Suprapubic skin (tissue), 4 donors: ENCODE results near the gene STK24. TPM values are rescaled to one million over a fixed set of nuclear protein-coding genes. Genes with fewer than 3 reads are reported as not detected.

Experiments
- DNase-seq, 2 donors: peaks; one replicate each; pipeline ENCODE4 v3.0.0-alpha.2; 2019; ENCODE audit warnings: low spot score in 2 of 2
- H3K27ac ChIP-seq: fragments of 200-600 bp; sonication (generic); one replicate; pipeline ENCODE4 v1.5.1; 2019
- H3K27me3 ChIP-seq: fragments of 200-600 bp; sonication (generic); one replicate; pipeline ENCODE4 v1.5.1; 2019
- H3K36me3 ChIP-seq: fragments of 200-600 bp; sonication (generic); one replicate; pipeline ENCODE4 v1.5.1; 2019
- H3K4me1 ChIP-seq: fragments of 200-600 bp; sonication (generic); one replicate; pipeline ENCODE4 v1.5.1; 2019
- H3K4me3 ChIP-seq: fragments of 200-600 bp; sonication (generic); one replicate; pipeline ENCODE4 v1.5.1; 2019; ENCODE audit warnings: mild to moderate bottlenecking
- H3K9me3 ChIP-seq: fragments of 200-600 bp; sonication (generic); one replicate; pipeline ENCODE4 v1.5.1; 2019
- EP300 ChIP-seq: sonication (generic); formaldehyde crosslinking; IDR thresholded peaks from one replicate; pipeline ENCODE4 v1.6.1; 2017; ENCODE audit warnings: antibody characterized with exemption
- POLR2A ChIP-seq, 2 donors: fragments of 450-650 bp; IDR thresholded peaks; one replicate each; pipeline ENCODE4 v1.6.1; 2017; ENCODE audit warnings: antibody characterized with exemption in 2 of 2, mild to moderate bottlenecking in 2 of 2, moderate library complexity in 2 of 2
- POLR2AphosphoS5 ChIP-seq, 3 donors: sonication (generic); formaldehyde crosslinking; IDR thresholded peaks; one replicate each; pipeline ENCODE4 v1.6.1; 2017; ENCODE audit warnings: antibody characterized with exemption in 3 of 3
- WGBS: methylation state at CpG from one replicate; pipeline ENCODE4 v1.1.5; 2018; 5-methylcytosine and 5-hydroxymethylcytosine counted together
- total RNA-seq, 4 donors: library from RNA; depleted of rRNA; stranded (reverse); fragments of >200 nt; gene quantifications; one replicate each; pipeline ENCODE4 v1.1.0, GENCODE V29; 2016
- TF ChIP-seq, protein P1 (sequence below), 2 donors: fragments of 200-600 bp in 1 of 2; fragments of 450-650 bp in 1 of 2; sonication (generic) in 1 of 2; IDR thresholded peaks; one replicate each; pipeline ENCODE4 v1.5.1; 2016 to 2019; ENCODE audit warnings: antibody characterized with exemption in 2 of 2, mild to moderate bottlenecking in 1 of 2, moderate library complexity in 1 of 2

The STK24 gene
- total RNA-seq, 4 donors from 2014 or later, result 132 to 200 (median 176) TPM

DNA sequence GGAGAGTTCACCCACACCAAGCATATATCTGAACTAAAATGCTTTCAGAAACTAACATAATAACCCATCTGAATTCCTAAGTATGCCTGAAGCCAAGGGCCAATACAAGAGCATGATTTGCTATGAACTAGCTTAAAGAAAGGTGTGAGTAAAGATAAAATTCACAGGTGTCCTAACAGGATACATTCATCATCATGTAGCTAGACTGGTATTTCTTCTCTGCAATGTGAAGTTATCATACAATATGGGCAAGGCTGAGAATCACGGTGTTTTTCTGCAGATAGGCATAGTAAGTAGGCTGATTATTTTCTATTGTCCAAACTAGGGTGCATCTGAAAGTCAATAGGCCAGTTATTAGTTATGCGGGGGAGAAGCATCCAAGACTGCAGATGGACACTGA lies 63.1 kb downstream of the STK24 start:
- WGBS, result 83% methylated on average over 2 of the region's 2 CpGs
- Histone ChIP-seq H3K9me3 (no peaks in the 10 kb centered on the region), H3K27ac (peak overlapping the region; percentile 44), H3K4me1 (peaks cover 80% of the 10 kb centered on the region), H3K27me3 (no peaks in the 10 kb centered on the region), H3K36me3 (peaks cover 15% of the 10 kb centered on the region), H3K4me3 (no peak overlapping the region)
- TF ChIP-seq EP300, result no peak
- TF ChIP-seq POLR2AphosphoS5 (IDR thresholded peaks at IDR 0.05), result no peak
- TF ChIP-seq, protein P1, sequence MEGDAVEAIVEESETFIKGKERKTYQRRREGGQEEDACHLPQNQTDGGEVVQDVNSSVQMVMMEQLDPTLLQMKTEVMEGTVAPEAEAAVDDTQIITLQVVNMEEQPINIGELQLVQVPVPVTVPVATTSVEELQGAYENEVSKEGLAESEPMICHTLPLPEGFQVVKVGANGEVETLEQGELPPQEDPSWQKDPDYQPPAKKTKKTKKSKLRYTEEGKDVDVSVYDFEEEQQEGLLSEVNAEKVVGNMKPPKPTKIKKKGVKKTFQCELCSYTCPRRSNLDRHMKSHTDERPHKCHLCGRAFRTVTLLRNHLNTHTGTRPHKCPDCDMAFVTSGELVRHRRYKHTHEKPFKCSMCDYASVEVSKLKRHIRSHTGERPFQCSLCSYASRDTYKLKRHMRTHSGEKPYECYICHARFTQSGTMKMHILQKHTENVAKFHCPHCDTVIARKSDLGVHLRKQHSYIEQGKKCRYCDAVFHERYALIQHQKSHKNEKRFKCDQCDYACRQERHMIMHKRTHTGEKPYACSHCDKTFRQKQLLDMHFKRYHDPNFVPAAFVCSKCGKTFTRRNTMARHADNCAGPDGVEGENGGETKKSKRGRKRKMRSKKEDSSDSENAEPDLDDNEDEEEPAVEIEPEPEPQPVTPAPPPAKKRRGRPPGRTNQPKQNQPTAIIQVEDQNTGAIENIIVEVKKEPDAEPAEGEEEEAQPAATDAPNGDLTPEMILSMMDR (IDR thresholded peaks at IDR 0.05), result no peak
- no peak for TF ChIP-seq POLR2A (IDR thresholded peaks at IDR 0.05)
- DNase-seq, result no peak

DNA sequence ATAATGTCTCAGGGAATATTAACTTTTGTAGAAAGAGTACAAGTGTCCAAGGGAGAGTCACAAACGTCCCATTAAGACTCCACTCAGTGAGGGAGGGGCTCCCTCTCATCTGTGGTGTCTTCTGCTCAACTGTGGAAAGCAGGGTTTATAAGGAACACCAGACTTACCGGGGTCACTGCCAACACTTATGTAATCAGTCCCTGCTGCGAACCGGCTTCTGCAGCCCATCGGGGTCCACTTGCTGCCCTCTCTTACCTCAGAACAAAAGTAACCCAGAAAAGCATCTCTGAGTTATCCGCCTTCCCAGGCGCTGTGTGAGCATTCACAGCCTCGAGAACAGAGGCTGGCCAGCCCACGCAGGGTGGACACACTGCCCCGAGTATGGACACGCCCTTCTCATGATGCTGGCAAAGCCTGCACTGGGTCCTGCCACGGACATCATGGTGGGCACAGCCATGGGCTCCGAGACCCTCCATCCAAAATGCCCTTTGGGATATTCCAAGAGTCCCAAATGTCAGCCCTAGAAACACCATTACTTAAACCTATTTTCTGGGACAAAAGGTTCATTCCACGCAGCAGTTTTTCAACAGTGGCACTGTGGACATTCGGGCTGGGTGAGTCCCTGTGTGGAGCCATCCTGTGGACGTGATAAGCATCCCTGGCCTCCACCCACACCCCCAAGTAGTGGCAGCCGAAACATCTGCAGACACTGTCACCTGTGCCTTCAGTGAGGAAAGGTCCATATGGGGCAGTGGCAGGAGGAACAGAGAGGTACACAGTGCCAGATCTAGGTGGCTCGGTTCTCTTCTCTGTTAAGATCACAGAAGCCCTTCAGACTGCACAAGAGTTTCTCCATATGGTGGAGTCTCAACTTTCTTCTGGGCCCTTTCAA lies 63.9 kb downstream of the STK24 start:
- WGBS, result 82% methylated on average over 13 of the region's 18 CpGs
- peaks cover 15% of the 10 kb centered on the region for H3K36me3 ChIP-seq
- peak in 1 of 2 donors; percentile 62 for DNase-seq
- H3K27ac ChIP-seq, result peak overlapping the region; percentile 44
- H3K9me3 ChIP-seq, result no peaks in the 10 kb centered on the region
- no peak overlapping the region for H3K4me3 ChIP-seq
- TF ChIP-seq POLR2AphosphoS5 (IDR thresholded peaks at IDR 0.05) (no peak), POLR2A (IDR thresholded peaks at IDR 0.05) (no peak), EP300 (no peak)
- TF ChIP-seq, protein P1 (IDR thresholded peaks at IDR 0.05), result no peak
- peaks cover 88% of the 10 kb centered on the region for H3K4me1 ChIP-seq
- H3K27me3 ChIP-seq, result no peaks in the 10 kb centered on the region

DNA sequence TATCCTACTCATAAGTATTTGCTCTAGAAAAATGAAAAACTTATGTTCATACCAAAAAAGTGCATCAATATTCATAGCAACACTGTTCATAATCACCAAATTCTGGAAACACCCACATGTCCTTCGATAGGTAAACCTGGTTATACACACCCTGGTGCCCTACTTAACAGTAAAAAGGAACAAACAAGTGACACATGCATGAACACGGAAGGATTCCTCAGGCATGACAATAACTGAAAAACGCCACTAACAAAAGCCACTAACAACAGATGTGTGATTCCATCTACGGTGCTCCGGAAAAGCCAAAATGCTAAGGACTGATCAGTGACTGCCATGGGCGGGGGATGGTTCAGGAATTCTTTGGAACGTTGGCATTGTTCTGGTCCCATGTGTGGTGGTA lies 65.5 kb downstream of the STK24 start:
- Histone ChIP-seq H3K27ac (no peak overlapping the region), H3K4me1 (peaks cover 91% of the 10 kb centered on the region)

GRCh38 chr13:98510156-98510509 lies 66.8 kb downstream of the STK24 start:
- peaks cover 91% of the 10 kb centered on the region for H3K4me1 ChIP-seq
- peaks cover 10% of the 10 kb centered on the region for H3K36me3 ChIP-seq
- no peaks in the 10 kb centered on the region for H3K27me3 ChIP-seq
- peak overlapping the region; percentile 73 for H3K27ac ChIP-seq
- TF ChIP-seq, protein P1 (IDR thresholded peaks at IDR 0.05), result no peak
- no peak for TF ChIP-seq POLR2AphosphoS5 (IDR thresholded peaks at IDR 0.05)
- no peak for TF ChIP-seq POLR2A (IDR thresholded peaks at IDR 0.05)
- no peak for TF ChIP-seq EP300
- WGBS, result 92% methylated on average over 7 of the region's 7 CpGs
- H3K4me3 ChIP-seq, result no peak overlapping the region
- H3K9me3 ChIP-seq, result no peaks in the 10 kb centered on the region
- DNase-seq, result no peak

More for the DNA sequence above, 65.5 kb downstream of the STK24 start:
- Histone ChIP-seq H3K9me3 (no peaks in the 10 kb centered on the region), H3K4me3 (no peak overlapping the region), H3K27me3 (no peaks in the 10 kb centered on the region), H3K36me3 (peaks cover 10% of the 10 kb centered on the region)
- TF ChIP-seq, protein P1 (IDR thresholded peaks at IDR 0.05), result no peak
- TF ChIP-seq POLR2A (IDR thresholded peaks at IDR 0.05) (no peak), EP300 (no peak), POLR2AphosphoS5 (IDR thresholded peaks at IDR 0.05) (no peak)
- 72% methylated on average over 7 of the region's 7 CpGs for WGBS
- no peak for DNase-seq
